HUES6 (cell line): ENCODE data around the gene SIRPB2.

Experiments used
- H3K27ac ChIP-seq: 2 replicates; pipeline ENCODE4 v1.7.0; 2013; ENCODE audit warnings: low read depth, mild to moderate bottlenecking, low read length, inconsistent platforms
- H3K27me3 ChIP-seq: 2 replicates; pipeline ENCODE4 v1.6.1; 2013; ENCODE audit warnings: low read length; ENCODE audit not compliant: control insufficient read depth, insufficient read depth
- H3K36me3 ChIP-seq: 2 replicates; pipeline ENCODE4 v1.6.1; 2013; ENCODE audit warnings: low read length; ENCODE audit not compliant: control insufficient read depth, insufficient read depth
- H3K4me1 ChIP-seq: 2 replicates; pipeline ENCODE4 v1.6.1; 2013; ENCODE audit warnings: low read length; ENCODE audit not compliant: control insufficient read depth, insufficient read depth
- H3K4me3 ChIP-seq: 2 replicates; pipeline ENCODE4 v1.5.1; 2013; ENCODE audit warnings: low read depth, low read length
- H3K9ac ChIP-seq: one replicate; pipeline ENCODE4 v1.6.1; 2013; ENCODE audit warnings: mild to moderate bottlenecking, low read length
- H3K9me3 ChIP-seq: 2 replicates; pipeline ENCODE4 v1.6.1; 2013; ENCODE audit warnings: low read depth, low read length; ENCODE audit not compliant: control insufficient read depth, insufficient read depth

SIRPB2 gene

GRCh38 chr20:1460275-1460674 lies 30.9 kb downstream of the SIRPB2 start:
- no peak overlapping the region for H3K4me3 ChIP-seq
- no peak overlapping the region for H3K9ac ChIP-seq
- no peak overlapping the region for H3K27ac ChIP-seq
- H3K9me3 ChIP-seq: no peaks in the 10 kb centered on the region
- peaks cover under 1% of the 10 kb centered on the region; the same call in 1 of the 2 replicates for H3K4me1 ChIP-seq
- H3K27me3 ChIP-seq: no peaks in the 10 kb centered on the region
- peaks cover 94% of the 10 kb centered on the region for H3K36me3 ChIP-seq

GRCh38 chr20:1457992-1458391 lies 33.2 kb downstream of the SIRPB2 start:
- H3K9ac ChIP-seq: no peak overlapping the region
- H3K9me3 ChIP-seq: no peaks in the 10 kb centered on the region
- peaks cover 94% of the 10 kb centered on the region for H3K36me3 ChIP-seq
- no peak overlapping the region for H3K27ac ChIP-seq
- H3K4me1 ChIP-seq: no peaks in the 10 kb centered on the region
- H3K27me3 ChIP-seq: no peaks in the 10 kb centered on the region
- H3K4me3 ChIP-seq: no peak overlapping the region

DNA sequence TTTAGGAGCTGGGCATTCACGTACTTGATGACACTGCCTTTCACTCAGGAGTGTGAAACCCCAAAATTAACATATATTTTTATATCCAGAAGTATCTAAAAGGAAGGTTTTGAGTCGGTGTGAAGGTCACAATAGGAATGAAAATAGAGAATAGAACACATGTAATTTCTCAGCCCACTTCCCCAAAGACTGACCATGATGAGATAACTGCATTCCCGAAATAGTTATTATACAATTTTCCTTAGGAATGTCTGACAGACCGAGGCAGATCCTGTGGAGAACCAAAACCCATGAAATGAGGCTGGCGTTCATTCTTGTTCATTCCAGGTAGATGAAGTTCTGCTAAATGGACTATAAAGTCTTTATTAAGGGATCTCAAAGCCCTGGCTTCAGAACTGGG lies 34.9 kb downstream of the SIRPB2 start:
- H3K9me3 ChIP-seq: peaks cover 10% of the 10 kb centered on the region; the same call in 1 of the 2 replicates
- peaks cover 97% of the 10 kb centered on the region for H3K36me3 ChIP-seq
- H3K27me3 ChIP-seq: no peaks in the 10 kb centered on the region
- no peak overlapping the region for H3K27ac ChIP-seq
- no peaks in the 10 kb centered on the region for H3K4me1 ChIP-seq
- no peak overlapping the region for H3K9ac ChIP-seq
- no peak overlapping the region for H3K4me3 ChIP-seq

DNA sequence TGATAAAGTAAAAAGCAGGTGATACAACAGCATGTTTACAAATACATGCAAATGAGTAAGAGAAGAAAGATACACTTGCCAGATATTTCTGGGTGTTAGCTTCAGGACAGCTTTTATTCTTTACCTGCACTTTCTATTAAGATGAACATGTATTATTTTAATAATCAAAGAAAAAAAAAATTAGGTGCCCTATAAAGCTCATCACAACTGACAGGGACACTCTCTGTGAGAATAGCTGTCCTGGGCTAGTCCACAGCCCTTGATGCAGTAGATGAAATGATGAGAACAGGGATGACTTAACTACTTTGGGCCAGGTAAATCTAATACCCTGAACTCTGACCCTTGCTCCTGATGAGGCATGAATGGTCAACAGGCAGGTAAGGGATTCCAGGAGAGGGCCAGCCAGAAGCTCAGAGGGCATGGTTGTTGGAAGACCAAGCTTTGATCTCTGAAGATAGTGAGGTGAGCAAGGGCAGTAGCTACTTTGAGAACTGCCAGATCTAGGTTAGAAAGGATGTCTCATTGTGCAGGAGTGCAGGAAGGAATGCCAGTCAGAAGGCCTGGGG lies 40.2 kb downstream of the SIRPB2 start:
- no peaks in the 10 kb centered on the region for H3K4me1 ChIP-seq
- peaks cover 100% of the 10 kb centered on the region for H3K36me3 ChIP-seq
- H3K4me3 ChIP-seq: no peak overlapping the region

DNA sequence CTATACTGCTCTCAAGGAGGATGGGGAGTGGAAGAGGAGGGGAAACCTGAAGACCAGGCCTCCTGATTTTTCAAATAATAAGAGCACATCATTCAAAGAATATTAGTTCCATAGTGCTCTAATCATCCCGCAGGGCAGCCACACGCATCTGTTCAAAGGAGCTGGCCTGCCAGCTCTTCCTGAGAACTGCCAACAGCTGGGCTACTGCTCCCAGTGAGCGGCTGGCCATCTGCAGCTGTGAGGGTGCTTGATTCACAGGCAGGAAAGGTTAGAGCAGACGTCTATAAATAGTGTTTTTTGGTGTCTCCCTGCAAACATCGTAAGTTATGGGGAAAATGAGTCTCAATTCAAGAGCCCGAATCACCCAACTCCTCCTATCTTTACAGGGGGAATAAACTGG lies 41.9 kb downstream of the SIRPB2 start:
- Histone ChIP-seq H3K36me3 (peaks cover 100% of the 10 kb centered on the region), H3K27me3 (no peaks in the 10 kb centered on the region), H3K27ac (no peak overlapping the region), H3K4me1 (no peaks in the 10 kb centered on the region), H3K4me3 (no peak overlapping the region), H3K9ac (no peak overlapping the region), H3K9me3 (peaks cover 14% of the 10 kb centered on the region; the same call in 1 of the 2 replicates)

More for the DNA sequence above, 40.2 kb downstream of the SIRPB2 start:
- no peak overlapping the region for H3K27ac ChIP-seq
- no peaks in the 10 kb centered on the region for H3K27me3 ChIP-seq
- H3K9me3 ChIP-seq: peaks cover 14% of the 10 kb centered on the region; the same call in 1 of the 2 replicates
- no peak overlapping the region for H3K9ac ChIP-seq

GRCh38 chr20:1448081-1448620 lies 43.1 kb downstream of the SIRPB2 start:
- Histone ChIP-seq H3K4me3 (no peak overlapping the region), H3K36me3 (peaks cover 100% of the 10 kb centered on the region), H3K4me1 (no peaks in the 10 kb centered on the region), H3K9ac (no peak overlapping the region), H3K27ac (no peak overlapping the region), H3K27me3 (no peaks in the 10 kb centered on the region), H3K9me3 (peaks cover 14% of the 10 kb centered on the region; the same call in 1 of the 2 replicates)

DNA sequence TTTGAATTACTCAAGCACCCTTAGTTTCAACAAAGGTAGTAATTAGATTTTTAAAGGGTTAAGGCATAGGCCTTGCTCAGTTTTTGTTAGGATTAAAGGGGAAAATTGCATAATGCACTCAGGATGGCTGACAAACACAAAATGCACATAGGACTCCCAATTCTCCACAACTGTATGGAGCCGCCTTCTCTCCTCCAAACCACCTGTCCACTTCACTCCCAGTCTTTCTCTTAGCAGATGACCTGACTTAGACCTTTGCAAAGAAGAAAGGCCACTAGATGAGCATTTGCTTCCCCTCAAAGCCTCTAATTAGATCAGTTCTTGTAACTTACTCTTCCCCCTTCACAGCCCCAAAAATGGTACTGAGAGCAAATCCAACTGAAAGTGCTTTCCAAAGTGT lies 44.7 kb downstream of the SIRPB2 start:
- H3K27me3 ChIP-seq: no peaks in the 10 kb centered on the region
- no peak overlapping the region for H3K4me3 ChIP-seq
- no peak overlapping the region for H3K9ac ChIP-seq
- peaks cover 5% of the 10 kb centered on the region; the same call in 1 of the 2 replicates for H3K9me3 ChIP-seq
- no peaks in the 10 kb centered on the region for H3K4me1 ChIP-seq
- peaks cover 99% of the 10 kb centered on the region for H3K36me3 ChIP-seq
- H3K27ac ChIP-seq: no peak overlapping the region

- H3K27me3 ChIP-seq: no peaks in the 10 kb centered on the region
- peaks cover 65% of the 10 kb centered on the region for H3K36me3 ChIP-seq
- H3K27ac ChIP-seq: no peak overlapping the region
- no peak overlapping the region for H3K4me3 ChIP-seq
- H3K9ac ChIP-seq: no peak overlapping the region
- H3K9me3 ChIP-seq: no peaks in the 10 kb centered on the region
- no peaks in the 10 kb centered on the region for H3K4me1 ChIP-seq
Observed at GRCh38 chr20:1443085-1443484, 48.1 kb downstream of the SIRPB2 start.

- peaks cover 57% of the 10 kb centered on the region for H3K36me3 ChIP-seq
- no peak overlapping the region for H3K4me3 ChIP-seq
- no peak overlapping the region for H3K27ac ChIP-seq
- no peaks in the 10 kb centered on the region for H3K4me1 ChIP-seq
- no peaks in the 10 kb centered on the region for H3K9me3 ChIP-seq
- no peak overlapping the region for H3K9ac ChIP-seq
- no peaks in the 10 kb centered on the region for H3K27me3 ChIP-seq
Observed at GRCh38 chr20:1442304-1442703, 48.9 kb downstream of the SIRPB2 start.

GRCh38 chr20:1441133-1441532 lies 50.1 kb downstream of the SIRPB2 start:
- Histone ChIP-seq H3K36me3 (peaks cover 45% of the 10 kb centered on the region), H3K4me3 (no peak overlapping the region)

DNA sequence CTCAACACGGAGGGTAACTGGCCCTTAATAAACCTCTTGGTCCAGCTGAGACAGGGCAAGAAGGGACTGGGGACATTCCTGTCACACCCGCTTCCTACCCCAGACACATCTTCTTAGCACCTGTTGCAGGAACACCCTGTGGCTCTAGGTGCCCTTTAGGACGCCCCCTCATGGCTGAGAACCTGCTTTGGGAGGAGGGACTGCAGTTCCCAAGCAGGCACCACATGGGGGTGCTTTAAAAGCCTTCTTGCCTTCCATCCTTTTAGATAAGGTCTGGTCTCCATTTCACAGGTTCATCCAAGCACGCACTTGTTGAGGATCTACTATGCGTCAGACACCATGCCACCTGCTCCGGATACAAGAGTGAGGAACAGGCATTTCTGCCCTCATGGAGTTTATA lies 51.2 kb downstream of the SIRPB2 start:
- Histone ChIP-seq H3K27ac (no peak overlapping the region), H3K4me1 (no peaks in the 10 kb centered on the region), H3K36me3 (peaks cover 34% of the 10 kb centered on the region), H3K9ac (no peak overlapping the region), H3K4me3 (no peak overlapping the region), H3K27me3 (no peaks in the 10 kb centered on the region), H3K9me3 (no peaks in the 10 kb centered on the region)

More at GRCh38 chr20:1441133-1441532, 50.1 kb downstream of the SIRPB2 start:
- H3K4me1 ChIP-seq: no peaks in the 10 kb centered on the region
- no peak overlapping the region for H3K9ac ChIP-seq
- no peak overlapping the region for H3K27ac ChIP-seq
- no peaks in the 10 kb centered on the region for H3K9me3 ChIP-seq
- no peaks in the 10 kb centered on the region for H3K27me3 ChIP-seq
